ENCODE measurements around the gene ABCD1. TPM values are rescaled to one million over a fixed set of nuclear protein-coding genes. Genes with fewer than 3 reads are reported as not detected.

Gene ABCD1
- total and polyA plus RNA-seq, 10 of the 15 experiments (the other 5 are each of a cell fraction or from before 2014, with no cell fraction given): 0.13 to 6.5 (median 1.4) TPM

GRCh38 chrX:153776611-153777045 lies 52.0 kb downstream of the ABCD1 start:
- no peaks in the 10 kb centered on the region for H3K36me3 ChIP-seq (ENCODE audit: control insufficient read depth in 2 of 2, insufficient read depth in 2 of 2, low read length in 1 of 2)
- H3K9me3 ChIP-seq (replicated peaks; ENCODE audit: control insufficient read depth, insufficient read depth, low read length): no peaks in the 10 kb centered on the region; the same call in 2 of the 3 replicates
- ChIA-PET SMC1A (ENCODE audit: uncharacterized antibody, unreplicated experiment) (no interaction called here), CTCF (no interaction called here), RAD21 (ENCODE audit: unreplicated experiment) (no interaction called here), POLR2A (no interaction called here)
- WGBS (ENCODE audit: insufficient coverage, insufficient replicate concordance, low lambda C conversion rate, missing lambda C conversion rate): 62% methylated on average over 3 of the region's 22 CpGs
- no peak for ATAC-seq
- no peak overlapping the region for H3K4me3 ChIP-seq
- H3K79me2 ChIP-seq (ENCODE audit: control insufficient read depth, insufficient read depth, low read length): no peaks in the 10 kb centered on the region
- intact Hi-C loops (cut with micrococcal nuclease; ENCODE audit: unreplicated experiment) (no loop called here), in situ Hi-C loops (cut with MboI) (no loop called here)
- H3K4me2 ChIP-seq (ENCODE audit: control insufficient read depth, insufficient read depth): no peak overlapping the region
- H3K4me1 ChIP-seq (ENCODE audit: control insufficient read depth, insufficient read depth, low read length): no peaks in the 10 kb centered on the region
- no peaks in the 10 kb centered on the region for H4K20me1 ChIP-seq (ENCODE audit: control insufficient read depth, insufficient read depth)
- DNase-seq (ENCODE audit: low read depth, low spot score): no peak
- no TSS peak for BruUV-seq (replicated peaks)
- H3K27ac ChIP-seq (ENCODE audit: control insufficient read depth, insufficient read depth): no peak overlapping the region
- FAIRE-seq: no peak
- no peak overlapping the region for H2AFZ ChIP-seq (ENCODE audit: control insufficient read depth, low read depth, low read length)
- no peak overlapping the region for H3K9ac ChIP-seq (ENCODE audit: control insufficient read depth, insufficient read depth, low read length)
- TF ChIP-seq, protein P1, sequence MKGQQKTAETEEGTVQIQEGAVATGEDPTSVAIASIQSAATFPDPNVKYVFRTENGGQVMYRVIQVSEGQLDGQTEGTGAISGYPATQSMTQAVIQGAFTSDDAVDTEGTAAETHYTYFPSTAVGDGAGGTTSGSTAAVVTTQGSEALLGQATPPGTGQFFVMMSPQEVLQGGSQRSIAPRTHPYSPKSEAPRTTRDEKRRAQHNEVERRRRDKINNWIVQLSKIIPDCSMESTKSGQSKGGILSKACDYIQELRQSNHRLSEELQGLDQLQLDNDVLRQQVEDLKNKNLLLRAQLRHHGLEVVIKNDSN (IDR thresholded peaks at IDR 0.05; ENCODE audit: borderline replicate concordance, extremely low read length, insufficient read depth, low read depth, low read length): no peak
- TF ChIP-seq CUX1 (IDR thresholded peaks at IDR 0.05; ENCODE audit: insufficient replicate concordance, low read depth, low read length) (no peak), POU2F2 (IDR thresholded peaks at IDR 0.05; ENCODE audit: borderline replicate concordance, low read depth, low read length) (no peak)
- TF ChIP-seq, protein P2, sequence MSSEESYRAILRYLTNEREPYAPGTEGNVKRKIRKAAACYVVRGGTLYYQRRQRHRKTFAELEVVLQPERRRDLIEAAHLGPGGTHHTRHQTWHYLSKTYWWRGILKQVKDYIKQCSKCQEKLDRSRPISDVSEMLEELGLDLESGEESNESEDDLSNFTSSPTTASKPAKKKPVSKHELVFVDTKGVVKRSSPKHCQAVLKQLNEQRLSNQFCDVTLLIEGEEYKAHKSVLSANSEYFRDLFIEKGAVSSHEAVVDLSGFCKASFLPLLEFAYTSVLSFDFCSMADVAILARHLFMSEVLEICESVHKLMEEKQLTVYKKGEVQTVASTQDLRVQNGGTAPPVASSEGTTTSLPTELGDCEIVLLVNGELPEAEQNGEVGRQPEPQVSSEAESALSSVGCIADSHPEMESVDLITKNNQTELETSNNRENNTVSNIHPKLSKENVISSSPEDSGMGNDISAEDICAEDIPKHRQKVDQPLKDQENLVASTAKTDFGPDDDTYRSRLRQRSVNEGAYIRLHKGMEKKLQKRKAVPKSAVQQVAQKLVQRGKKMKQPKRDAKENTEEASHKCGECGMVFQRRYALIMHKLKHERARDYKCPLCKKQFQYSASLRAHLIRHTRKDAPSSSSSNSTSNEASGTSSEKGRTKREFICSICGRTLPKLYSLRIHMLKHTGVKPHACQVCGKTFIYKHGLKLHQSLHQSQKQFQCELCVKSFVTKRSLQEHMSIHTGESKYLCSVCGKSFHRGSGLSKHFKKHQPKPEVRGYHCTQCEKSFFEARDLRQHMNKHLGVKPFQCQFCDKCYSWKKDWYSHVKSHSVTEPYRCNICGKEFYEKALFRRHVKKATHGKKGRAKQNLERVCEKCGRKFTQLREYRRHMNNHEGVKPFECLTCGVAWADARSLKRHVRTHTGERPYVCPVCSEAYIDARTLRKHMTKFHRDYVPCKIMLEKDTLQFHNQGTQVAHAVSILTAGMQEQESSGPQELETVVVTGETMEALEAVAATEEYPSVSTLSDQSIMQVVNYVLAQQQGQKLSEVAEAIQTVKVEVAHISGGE (CRISPR knock-in tag; IDR thresholded peaks at IDR 0.05): no peak
- no peaks in the 10 kb centered on the region for H3K27me3 ChIP-seq (replicated peaks in 1 of 2; ENCODE audit: control insufficient read depth in 2 of 2, insufficient read depth in 2 of 2, low read length in 1 of 2)
